ENCODE measurements around the gene DECR2. TPM values are rescaled to one million over a fixed set of nuclear protein-coding genes. Genes with fewer than 3 reads are reported as not detected.

The DECR2 gene, protein sequence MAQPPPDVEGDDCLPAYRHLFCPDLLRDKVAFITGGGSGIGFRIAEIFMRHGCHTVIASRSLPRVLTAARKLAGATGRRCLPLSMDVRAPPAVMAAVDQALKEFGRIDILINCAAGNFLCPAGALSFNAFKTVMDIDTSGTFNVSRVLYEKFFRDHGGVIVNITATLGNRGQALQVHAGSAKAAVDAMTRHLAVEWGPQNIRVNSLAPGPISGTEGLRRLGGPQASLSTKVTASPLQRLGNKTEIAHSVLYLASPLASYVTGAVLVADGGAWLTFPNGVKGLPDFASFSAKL
- total RNA-seq: 10 to 100 TPM in 6 of 8 experiments, 1 to 10 TPM in 2; 7.1 to 24.2 (median 11.8) TPM

DNA sequence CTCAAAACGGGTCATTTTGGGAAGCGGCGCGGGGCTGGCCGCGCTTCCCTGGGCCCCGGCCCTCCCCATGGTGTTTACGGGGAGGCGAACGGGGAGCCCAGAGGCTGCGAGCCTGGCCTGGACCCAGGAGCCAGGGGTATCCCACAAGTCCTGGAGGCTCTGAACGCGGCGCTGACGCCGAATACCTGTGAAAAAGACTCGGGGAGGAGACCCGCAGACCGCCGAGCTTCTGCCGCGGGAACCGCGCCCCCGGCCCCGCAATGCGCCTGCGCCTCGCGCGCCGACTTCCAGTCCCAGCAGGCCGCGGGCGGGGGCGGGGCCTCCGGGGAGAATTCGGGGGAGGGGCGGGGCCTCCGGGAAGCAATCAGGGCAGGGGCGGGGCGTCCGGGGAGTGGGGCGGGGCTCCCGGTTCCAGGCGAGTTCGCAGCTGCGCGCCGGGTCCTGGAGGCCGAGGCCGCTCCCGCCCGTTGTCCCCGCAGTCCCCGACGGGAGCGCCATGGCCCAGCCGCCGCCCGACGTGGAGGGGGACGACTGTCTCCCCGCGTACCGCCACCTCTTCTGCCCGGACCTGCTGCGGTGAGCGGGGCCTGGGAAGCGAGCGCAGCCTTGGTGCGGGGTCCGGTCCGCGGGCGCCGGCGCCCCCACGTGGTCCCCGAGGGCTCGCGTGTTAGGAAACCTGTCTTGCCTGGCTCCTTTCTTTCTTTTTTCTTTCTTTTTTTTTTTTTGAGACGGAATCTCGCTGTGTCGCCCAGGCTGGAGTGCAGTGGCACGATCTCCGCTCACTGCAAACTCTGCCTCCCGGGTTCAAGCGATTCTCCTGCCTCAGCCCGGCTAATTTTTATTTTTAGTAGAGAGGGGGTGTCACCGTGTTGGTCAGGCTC lies at the start of gene DECR2:
DECR2 (plus strand) TSS at position 418 of the 881 bp plus-strand sequence; CDS start at position 497, 79 bp downstream.
- H3K27ac ChIP-seq: peak within 1 kb of the TSS; percentile 83 to 84
- in situ Hi-C loops (cut with MboI; ENCODE audit: low pct_unique_long_range_greater_than_20kb in 2 of 9, low sequenced_read_pairs in 9 of 9, unreplicated experiment in 9 of 9): no loop called here
- peak within 1 kb of the TSS; percentile 64 to 96 (median 87) for H3K4me3 ChIP-seq
- 4 to 23% (median 10%) methylated on average over 2 to 8 of the region's 91 CpGs; no CpG with 5 or more reads in 5 of the 10 experiments for WGBS, 10 experiments
- peaks cover 7 to 12% of the 10 kb centered on the region in 2 donors for H3K4me1 ChIP-seq (replicated peaks in 1 of 2)
- peak; percentile 66 to 80 (median 74) for ATAC-seq (replicated peaks in 6 of 8)

DNA sequence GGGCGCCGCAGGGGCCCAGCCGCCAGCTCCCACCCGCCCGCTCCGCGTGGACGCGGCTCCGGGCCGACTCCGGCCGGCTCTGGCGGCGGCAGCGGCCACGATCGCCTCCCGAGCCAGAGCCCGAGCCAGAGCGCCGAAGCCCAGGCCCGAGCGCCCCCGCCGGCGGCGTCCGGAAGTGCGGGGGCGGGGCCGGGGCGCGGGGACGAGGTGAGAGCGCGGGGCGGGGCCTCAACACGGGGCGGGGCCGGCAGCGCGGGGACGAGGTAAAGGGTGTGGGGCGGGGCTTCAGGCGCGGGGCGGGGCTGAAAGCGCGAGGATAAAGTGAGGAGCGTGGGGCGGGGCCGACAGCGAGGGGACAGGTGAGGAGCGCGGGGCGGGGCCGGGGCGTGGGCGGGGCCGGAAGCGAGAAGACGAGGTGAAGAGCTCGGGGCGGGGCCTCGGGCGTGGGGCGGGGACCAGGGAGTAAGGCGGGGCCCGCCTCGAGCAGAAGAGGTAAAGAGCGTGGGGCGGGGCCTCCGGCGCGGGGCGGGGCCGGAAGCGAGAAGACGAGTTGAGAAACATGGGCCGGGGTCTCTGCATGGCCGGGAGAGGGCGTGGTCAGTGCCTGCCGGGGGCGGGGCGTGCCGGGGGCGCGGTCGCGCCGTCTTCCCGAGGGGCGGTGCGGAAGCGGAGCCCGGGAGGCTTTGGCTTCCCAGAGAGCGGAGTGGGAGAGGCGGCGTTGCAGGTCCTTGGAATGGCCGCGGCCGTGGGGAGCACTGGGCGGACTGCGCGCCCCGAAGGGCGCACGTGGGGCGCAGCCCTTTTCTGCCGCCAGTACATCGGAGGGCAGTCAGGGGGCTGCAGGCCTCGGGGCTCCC lies 48.9 kb upstream of the DECR2 start, which contains the start of gene AXIN1:
AXIN1 (minus strand) TSS at position 177 of the 857 bp plus-strand sequence. CDS start 5,698 bp downstream, outside the sequence.
- ATAC-seq (replicated peaks in 6 of 8): peak; percentile 69 to 80 (median 78)
- Histone ChIP-seq H3K4me1 (replicated peaks in 1 of 2) (peaks cover 7 to 8% of the 10 kb centered on the region in 2 donors), H3K4me3 (peak within 1 kb of the TSS; percentile 46 to 80 (median 75)), H3K27ac (peak within 1 kb of the TSS; percentile 32 to 75)
- no CpG with 5 or more reads among the region's 113 CpGs for WGBS, 10 experiments
- in situ Hi-C loops (cut with MboI; ENCODE audit: low pct_unique_long_range_greater_than_20kb in 2 of 9, low sequenced_read_pairs in 9 of 9, unreplicated experiment in 9 of 9): no loop called here

DNA sequence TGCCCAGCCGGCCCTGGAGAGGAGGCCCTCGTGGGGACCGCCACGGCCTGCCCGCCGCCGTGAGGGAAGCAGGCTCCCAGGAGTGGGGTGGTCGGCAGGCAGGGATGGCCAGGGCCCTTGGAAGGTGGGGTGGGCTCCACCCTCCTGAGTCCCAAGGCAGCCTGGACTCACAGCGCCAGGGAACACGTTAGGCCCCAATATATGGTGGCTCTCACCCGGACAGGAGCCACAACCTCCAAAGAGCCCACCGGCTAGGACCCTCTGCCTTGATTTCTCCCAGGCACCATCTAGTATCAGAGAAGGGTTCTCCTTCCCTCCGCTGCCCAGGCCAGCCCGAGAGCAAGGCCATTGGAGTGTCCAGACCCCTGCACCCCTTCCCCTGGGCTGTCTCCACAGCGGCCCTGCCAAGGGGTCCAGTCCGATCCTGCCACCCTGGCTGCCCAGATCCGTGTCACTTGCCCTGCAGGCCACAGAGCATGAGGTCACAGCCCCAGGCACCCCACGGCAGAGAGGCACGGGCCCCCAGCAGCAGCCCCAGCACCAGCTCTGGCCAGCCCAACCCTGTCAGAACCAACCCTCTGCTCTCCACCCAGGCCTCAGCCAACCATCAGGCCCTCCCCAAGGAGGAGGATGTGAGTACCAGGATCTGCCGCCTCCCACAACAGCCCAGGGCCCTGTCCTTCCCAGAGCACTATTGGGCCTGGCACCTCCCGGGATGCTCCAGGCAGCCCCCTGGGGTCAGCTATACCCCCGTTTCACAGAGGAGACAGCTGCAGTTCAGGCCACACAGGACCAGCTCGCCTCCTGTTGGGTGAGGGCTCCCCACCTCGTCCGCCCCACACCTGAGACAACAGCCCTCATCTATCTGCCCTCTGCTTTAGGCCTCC lies 48.0 kb upstream of the DECR2 start:
- 53 to 100% (median 88%) methylated on average over 1 to 7 of the region's 25 CpGs; no CpG with 5 or more reads in 6 of the 10 experiments for whole genome bisulfite sequencing, 10 experiments
- peak in 2 of 8 experiments; percentile 1 to 6 for ATAC-seq (replicated peaks in 6 of 8)
- in situ Hi-C loops (cut with MboI; ENCODE audit: low pct_unique_long_range_greater_than_20kb in 2 of 9, low sequenced_read_pairs in 9 of 9, unreplicated experiment in 9 of 9): no loop called here
- peak overlapping the region; percentile 46 to 80 (median 75) for H3K4me3 ChIP-seq
- peaks cover 7 to 8% of the 10 kb centered on the region in 2 donors for H3K4me1 ChIP-seq (replicated peaks in 1 of 2)
- peak overlapping the region in 1 of 2 donors; percentile 26 for H3K27ac ChIP-seq

DNA sequence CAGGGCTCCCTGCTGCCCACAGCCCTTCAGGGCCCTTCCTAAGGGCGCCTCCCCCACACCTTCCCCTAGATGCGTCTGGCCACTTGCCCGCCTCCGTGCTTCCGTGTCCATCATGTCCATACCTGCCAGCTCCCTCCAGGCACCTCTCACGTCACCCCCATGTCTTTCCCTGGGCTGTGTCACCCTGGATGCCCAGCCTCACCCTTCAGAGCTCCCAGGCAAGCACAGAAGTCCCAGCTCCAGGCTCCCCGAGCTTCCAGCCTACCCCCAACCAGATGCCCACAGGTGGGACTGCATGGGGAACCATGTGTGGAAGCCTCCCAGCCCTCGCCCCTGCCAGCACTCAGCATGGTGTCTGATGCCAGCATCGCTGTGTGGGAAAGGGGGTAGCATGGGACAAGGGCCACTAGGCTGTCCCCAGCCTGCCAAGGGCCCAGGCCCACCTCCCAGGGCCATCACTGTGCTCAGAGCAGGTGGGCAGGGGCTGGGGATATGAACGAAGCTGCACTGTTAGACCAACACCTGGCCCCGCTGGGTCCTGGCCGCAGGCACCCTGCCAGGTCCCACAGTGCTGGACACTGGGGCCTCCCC lies 47.3 kb upstream of the DECR2 start:
- ATAC-seq (replicated peaks in 6 of 8): no peak
- in situ Hi-C loops (cut with MboI; ENCODE audit: low pct_unique_long_range_greater_than_20kb in 2 of 9, low sequenced_read_pairs in 9 of 9, unreplicated experiment in 9 of 9): no loop called here
- Histone ChIP-seq H3K4me1 (replicated peaks in 1 of 2) (peaks cover 7 to 8% of the 10 kb centered on the region in 2 donors), H3K4me3 (no peak overlapping the region), H3K27ac (no peak overlapping the region)
- 80 to 96% (median 80%) methylated on average over 1 to 5 of the region's 12 CpGs; no CpG with 5 or more reads in 7 of the 10 experiments for WGBS, 10 experiments

DNA sequence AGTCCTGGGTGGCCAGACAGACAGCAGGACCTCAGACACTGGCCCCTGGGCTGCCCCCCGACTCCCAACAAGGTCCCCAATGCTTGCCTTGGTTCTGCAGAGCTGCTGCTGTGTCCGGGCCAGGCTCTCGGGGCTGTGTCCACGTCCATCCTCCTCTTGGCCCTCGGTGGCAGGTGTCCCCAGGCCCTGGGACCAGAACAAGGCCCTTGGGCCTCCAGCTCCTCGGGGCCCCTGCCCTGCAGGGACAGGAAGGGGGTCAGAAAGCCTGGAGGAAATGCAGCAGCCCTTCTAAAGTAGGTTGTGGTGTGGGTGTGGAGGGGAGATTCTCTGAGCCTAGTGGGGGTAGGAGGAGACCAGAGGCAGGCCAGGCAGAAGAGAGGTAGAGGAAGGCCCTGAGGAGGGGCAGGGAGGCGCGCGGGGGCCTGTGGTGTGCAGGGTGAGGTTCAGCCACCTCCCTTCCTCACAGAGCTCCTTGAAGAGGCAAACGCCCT lies 46.7 kb upstream of the DECR2 start:
- H3K4me1 ChIP-seq (replicated peaks in 1 of 2): peaks cover 7 to 8% of the 10 kb centered on the region in 2 donors
- WGBS, 10 experiments: 80 to 100% (median 95%) methylated on average over 1 to 7 of the region's 10 CpGs; no CpG with 5 or more reads in 7 of the 10 experiments
- no peak overlapping the region for H3K4me3 ChIP-seq
- H3K27ac ChIP-seq: no peak overlapping the region
- in situ Hi-C loops (cut with MboI; ENCODE audit: low pct_unique_long_range_greater_than_20kb in 2 of 9, low sequenced_read_pairs in 9 of 9, unreplicated experiment in 9 of 9): no loop called here
- ATAC-seq (replicated peaks in 6 of 8): no peak

DNA sequence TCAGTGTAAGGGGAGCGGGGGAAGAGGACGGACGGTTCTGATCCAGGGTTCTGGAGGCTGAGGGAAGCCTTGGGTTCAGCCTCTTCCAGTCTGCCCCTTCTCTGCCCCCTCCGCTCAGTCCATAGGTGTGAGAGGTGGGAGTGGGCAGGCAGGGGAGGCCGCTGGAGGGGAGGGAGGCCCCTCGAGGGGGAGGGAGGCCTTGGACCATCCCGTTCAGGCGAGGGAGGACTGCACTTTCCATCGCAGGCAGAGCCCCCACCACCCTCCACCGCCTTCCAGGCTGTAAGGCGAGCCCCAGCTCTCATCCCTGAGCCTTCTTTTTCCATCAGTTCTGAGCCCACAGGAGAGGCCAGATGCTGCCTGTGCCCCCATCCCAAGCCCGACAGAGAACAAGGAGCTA lies 44.9 kb upstream of the DECR2 start:
- no peak overlapping the region for H3K27ac ChIP-seq
- H3K4me3 ChIP-seq: no peak overlapping the region
- in situ Hi-C loops (cut with MboI; ENCODE audit: low pct_unique_long_range_greater_than_20kb in 2 of 9, low sequenced_read_pairs in 9 of 9, unreplicated experiment in 9 of 9): no loop called here
- no CpG with 5 or more reads among the region's 12 CpGs for WGBS, 10 experiments
- ATAC-seq (replicated peaks in 6 of 8): no peak
- no peaks in the 10 kb centered on the region for H3K4me1 ChIP-seq (replicated peaks in 1 of 2)

DNA sequence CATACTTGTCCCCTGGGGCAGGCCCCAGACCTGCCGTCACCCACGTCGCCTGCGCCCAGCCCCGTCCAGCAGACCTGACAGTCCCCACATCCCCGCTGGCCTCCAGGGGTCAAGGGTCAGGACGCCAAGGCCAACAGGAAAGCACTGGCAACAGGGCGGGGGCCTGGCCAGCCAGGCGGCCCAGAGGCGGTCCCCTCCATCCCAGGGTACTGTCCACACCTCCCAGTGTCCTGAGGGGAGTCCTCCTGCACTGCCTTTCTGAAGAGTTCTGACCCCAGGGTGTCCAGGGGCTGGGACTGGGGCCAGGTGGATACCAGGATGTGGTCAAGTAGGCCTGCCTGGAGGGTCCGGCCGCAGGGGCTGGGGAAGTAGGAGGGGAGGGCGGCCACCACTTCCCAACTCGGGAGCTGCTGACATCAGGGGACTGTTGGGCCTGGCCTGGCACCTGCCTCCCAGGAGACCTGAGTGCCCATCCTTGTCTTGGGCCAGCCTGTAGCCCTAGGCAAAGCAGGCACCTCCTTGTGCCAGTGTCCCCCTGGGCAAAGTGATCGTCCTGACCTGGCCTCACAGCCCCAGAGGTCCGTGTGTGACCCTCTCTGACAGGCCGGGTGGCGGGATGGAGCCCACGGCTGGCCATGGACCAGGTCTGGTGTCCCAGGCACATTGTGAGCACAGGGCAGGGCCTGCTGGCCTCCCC lies 42.5 kb upstream of the DECR2 start:
- ATAC-seq (replicated peaks in 6 of 8): no peak
- peaks cover 8 to 11% of the 10 kb centered on the region in 2 donors for H3K4me1 ChIP-seq (replicated peaks in 1 of 2)
- no peak overlapping the region for H3K27ac ChIP-seq
- WGBS, 10 experiments: 43 to 90% (median 79%) methylated on average over 2 to 8 of the region's 19 CpGs; no CpG with 5 or more reads in 6 of the 10 experiments
- in situ Hi-C loops (cut with MboI; ENCODE audit: low pct_unique_long_range_greater_than_20kb in 2 of 9, low sequenced_read_pairs in 9 of 9, unreplicated experiment in 9 of 9): no loop called here
- H3K4me3 ChIP-seq: no peak overlapping the region

DNA sequence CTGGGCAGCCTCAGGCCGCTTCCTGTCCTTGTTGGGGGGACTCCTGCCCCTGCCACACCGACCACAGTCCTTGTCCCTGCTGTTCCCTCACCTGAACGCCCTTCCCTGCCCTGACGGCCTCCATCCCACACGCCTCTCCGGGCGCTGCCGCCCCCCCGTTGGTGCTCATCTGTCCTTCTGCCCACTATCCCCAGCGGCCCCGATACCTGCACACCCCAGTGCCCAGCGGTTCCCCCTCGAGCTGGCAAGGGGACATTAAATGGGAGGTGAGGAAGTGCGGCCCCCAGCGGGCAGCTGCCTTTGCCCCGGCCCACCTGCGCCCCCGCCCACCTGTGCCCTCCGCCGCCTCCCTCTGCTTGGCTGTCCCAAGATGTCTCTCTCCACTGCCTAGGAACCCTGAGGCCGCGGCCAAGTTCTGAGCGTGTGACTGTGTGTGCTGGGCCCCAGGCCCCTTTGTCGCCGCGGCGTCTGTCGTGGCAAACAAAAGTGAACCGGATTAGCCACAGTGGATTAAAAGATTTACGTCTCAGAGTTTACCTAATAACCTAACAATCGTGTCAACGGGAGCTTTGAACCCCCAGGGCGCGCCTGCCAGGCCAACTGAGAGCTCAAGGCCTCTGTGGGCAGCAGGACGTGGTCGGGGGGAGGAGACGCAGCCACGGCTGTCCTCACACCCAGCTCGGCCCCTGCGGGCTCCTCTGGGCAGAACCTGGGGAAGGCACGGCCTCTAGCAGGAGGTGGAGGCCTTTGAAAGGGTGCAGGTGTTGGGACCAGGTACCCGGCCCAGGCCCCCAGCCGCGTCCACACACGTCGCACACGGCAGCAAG lies 41.6 kb upstream of the DECR2 start:
- WGBS, 10 experiments: 80 to 85% methylated on average over 3 to 6 of the region's 47 CpGs; no CpG with 5 or more reads in 8 of the 10 experiments
- Histone ChIP-seq H3K4me3 (no peak overlapping the region), H3K27ac (no peak overlapping the region), H3K4me1 (replicated peaks in 1 of 2) (peaks cover 8 to 18% of the 10 kb centered on the region in 2 donors)
- ATAC-seq (replicated peaks in 6 of 8): no peak
- in situ Hi-C loops (cut with MboI; ENCODE audit: low pct_unique_long_range_greater_than_20kb in 2 of 9, low sequenced_read_pairs in 9 of 9, unreplicated experiment in 9 of 9): no loop called here

DNA sequence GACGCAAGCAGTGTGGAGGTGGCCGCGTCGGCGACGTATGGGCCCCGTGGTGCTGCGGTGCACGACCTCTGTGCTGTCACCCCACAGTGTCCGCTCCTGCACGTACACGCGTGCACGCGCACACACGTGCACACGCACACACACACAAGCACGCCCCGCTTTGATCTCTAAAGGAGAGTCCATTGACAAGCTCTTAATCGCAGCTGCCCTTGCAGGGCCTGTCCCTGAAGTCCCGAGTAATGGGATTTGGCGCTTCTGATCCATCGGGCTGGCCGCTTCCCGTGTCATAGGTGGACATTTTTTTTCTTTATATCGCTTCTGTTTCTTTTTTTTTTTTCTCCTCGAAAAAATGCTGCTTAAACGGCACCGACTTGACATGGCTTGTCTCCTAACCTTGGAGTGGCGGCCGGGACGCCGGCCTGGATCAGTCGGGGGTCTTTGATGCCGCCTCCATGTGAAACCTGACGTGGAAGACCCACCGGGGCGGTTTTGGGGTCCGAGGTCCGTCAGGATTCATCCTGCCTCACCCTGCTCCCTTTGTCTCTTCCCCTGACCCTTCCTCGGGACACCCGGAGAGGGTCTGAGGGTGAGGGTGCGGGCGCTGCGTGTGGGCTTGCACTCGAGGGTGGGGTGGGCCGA lies 40.9 kb upstream of the DECR2 start:
- Histone ChIP-seq H3K4me3 (peak overlapping the region in 1 of 5 donors; percentile 14), H3K27ac (no peak overlapping the region), H3K4me1 (replicated peaks in 1 of 2) (peaks cover 8 to 18% of the 10 kb centered on the region in 2 donors)
- in situ Hi-C loops (cut with MboI; ENCODE audit: low pct_unique_long_range_greater_than_20kb in 2 of 9, low sequenced_read_pairs in 9 of 9, unreplicated experiment in 9 of 9): no loop called here
- 75 to 100% (median 89%) methylated on average over 2 to 15 of the region's 47 CpGs; no CpG with 5 or more reads in 3 of the 10 experiments for WGBS, 10 experiments
- ATAC-seq (replicated peaks in 6 of 8): no peak

DNA sequence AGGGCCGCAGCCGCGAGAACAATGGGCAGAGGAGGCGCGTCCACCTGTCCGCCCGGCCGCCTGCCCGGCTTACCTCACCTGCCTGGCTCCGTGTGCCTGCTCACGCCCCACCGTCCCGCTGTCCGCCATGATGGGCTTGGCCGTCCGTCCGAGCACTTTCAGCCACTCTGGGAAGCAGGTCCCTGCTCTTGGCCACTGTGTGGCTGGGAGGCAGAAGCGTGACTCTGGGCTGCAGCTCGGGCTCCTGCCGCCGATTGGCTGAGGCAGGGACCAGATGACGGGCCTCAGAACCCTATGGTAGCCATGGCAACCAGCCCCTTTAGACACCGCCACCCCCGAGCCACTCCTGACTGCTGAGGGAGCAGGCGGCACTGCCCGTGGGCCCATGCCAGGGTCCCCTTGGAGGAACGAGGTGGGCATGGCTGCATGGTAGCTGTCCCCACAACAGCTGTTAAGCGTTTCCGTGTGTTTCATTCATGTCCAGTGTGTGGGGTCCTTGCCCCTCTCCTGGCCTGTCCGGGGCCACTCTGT lies 40.3 kb upstream of the DECR2 start:
- Histone ChIP-seq H3K27ac (no peak overlapping the region), H3K4me3 (peak overlapping the region in 1 of 5 donors; percentile 14), H3K4me1 (replicated peaks in 1 of 2) (peaks cover 8 to 18% of the 10 kb centered on the region in 2 donors)
- ATAC-seq (replicated peaks in 6 of 8): no peak
- in situ Hi-C loops (cut with MboI; ENCODE audit: low pct_unique_long_range_greater_than_20kb in 2 of 9, low sequenced_read_pairs in 9 of 9, unreplicated experiment in 9 of 9): no loop called here
- 54 to 100% (median 96%) methylated on average over 4 to 6 of the region's 30 CpGs; no CpG with 5 or more reads in 7 of the 10 experiments for WGBS, 10 experiments
